BE2C (cell line): ENCODE data around the gene ZDHHC24.

Experiments used
- DNase-seq: peaks from one replicate; pipeline ENCODE4 v3.0.0-alpha.2; 2020
- H3K27me3 ChIP-seq: fragments of 250-450 bp; sonication (Bioruptor Pico); 2 replicates; pipeline ENCODE4 v1.5.1; 2020; ENCODE audit warnings: mild to moderate bottlenecking
- H3K36me3 ChIP-seq: fragments of 250-450 bp; sonication (Bioruptor Pico); 2 replicates; pipeline ENCODE4 v1.5.1; 2020; ENCODE audit warnings: mild to moderate bottlenecking
- H3K4me1 ChIP-seq: fragments of 250-450 bp; sonication (Bioruptor Pico); 2 replicates; pipeline ENCODE4 v1.5.1; 2020
- H3K4me3 ChIP-seq: 2 replicates; pipeline ENCODE4 v1.5.1; 2011; ENCODE audit warnings: low read depth, low read length
- H3K9me3 ChIP-seq: fragments of 250-450 bp; sonication (Bioruptor Pico); 2 replicates; pipeline ENCODE4 v1.5.1; 2020
- CTCF ChIP-seq: IDR thresholded peaks from 2 replicates; pipeline ENCODE4 v1.5.1; 2012; ENCODE audit warnings: mild to moderate bottlenecking, low read depth, low read length

The ZDHHC24 gene

GRCh38 chr11:66539170-66539869, 6.5 kb downstream of the ZDHHC24 start:
- no peak for TF ChIP-seq CTCF
- H3K4me3 ChIP-seq = no peak overlapping the region
- no peaks in the 10 kb centered on the region for H3K27me3 ChIP-seq
- H3K4me1 ChIP-seq = no peaks in the 10 kb centered on the region; the same call in 1 of the 2 replicates
- H3K9me3 ChIP-seq = no peaks in the 10 kb centered on the region
- DNase-seq = no peak
- 0 out of 2 replicates have a peak, but pooled peaks cover 7% of the 10 kb centered on the region for H3K36me3 ChIP-seq

- Histone ChIP-seq H3K4me1 (peaks cover 10% of the 10 kb centered on the region), H3K4me3 (no peak overlapping the region), H3K36me3 (no peaks in the 10 kb centered on the region; the same call in 1 of the 2 replicates), H3K27me3 (no peaks in the 10 kb centered on the region), H3K9me3 (no peaks in the 10 kb centered on the region)
- no peak for TF ChIP-seq CTCF
- DNase-seq = no peak
Measured at GRCh38 chr11:66532784-66533183, 13.1 kb downstream of the ZDHHC24 start.

DNA sequence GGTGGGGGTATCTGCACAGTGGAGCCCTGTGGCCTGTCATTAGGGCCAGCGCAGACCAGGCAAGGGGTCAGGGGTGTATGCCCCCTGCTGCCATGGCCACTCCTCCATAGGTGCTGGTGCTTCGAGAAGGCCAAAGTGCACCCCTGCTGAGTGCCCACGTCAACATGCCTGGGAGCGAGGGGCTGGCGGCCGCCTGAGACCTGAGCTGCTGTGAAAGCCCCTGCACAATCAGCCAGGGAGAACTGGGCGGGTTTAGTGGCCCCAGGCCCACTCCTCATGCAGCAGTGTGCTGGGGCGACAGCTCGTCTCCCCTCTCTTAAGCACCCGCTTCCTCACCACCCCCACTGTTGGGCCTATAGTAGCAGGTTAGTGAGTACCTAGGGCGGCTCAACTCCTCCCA, 14.0 kb downstream of the ZDHHC24 start:
- H3K36me3 ChIP-seq = no peaks in the 10 kb centered on the region; the same call in 1 of the 2 replicates
- H3K4me1 ChIP-seq = peaks cover 10% of the 10 kb centered on the region
- TF ChIP-seq CTCF = no peak
- no peaks in the 10 kb centered on the region for H3K9me3 ChIP-seq
- H3K27me3 ChIP-seq = no peaks in the 10 kb centered on the region
- no peak overlapping the region for H3K4me3 ChIP-seq
- no peak for DNase-seq

- Histone ChIP-seq H3K4me1 (peaks cover 10% of the 10 kb centered on the region), H3K36me3 (no peaks in the 10 kb centered on the region; the same call in 1 of the 2 replicates), H3K27me3 (no peaks in the 10 kb centered on the region), H3K9me3 (no peaks in the 10 kb centered on the region), H3K4me3 (no peak overlapping the region)
- TF ChIP-seq CTCF = no peak
- DNase-seq = no peak
Measured at GRCh38 chr11:66530927-66531709, 14.7 kb downstream of the ZDHHC24 start.

GRCh38 chr11:66529655-66530054, 16.2 kb downstream of the ZDHHC24 start:
- TF ChIP-seq CTCF = no peak

GRCh38 chr11:66529069-66529468, 16.8 kb downstream of the ZDHHC24 start:
- Histone ChIP-seq H3K4me3 (no peak overlapping the region), H3K27me3 (no peaks in the 10 kb centered on the region), H3K36me3 (no peaks in the 10 kb centered on the region; the same call in 1 of the 2 replicates), H3K9me3 (no peaks in the 10 kb centered on the region), H3K4me1 (peaks cover 10% of the 10 kb centered on the region)
- no peak for TF ChIP-seq CTCF
- DNase-seq = no peak

More at GRCh38 chr11:66529655-66530054, 16.2 kb downstream of the ZDHHC24 start:
- H3K36me3 ChIP-seq = no peaks in the 10 kb centered on the region; the same call in 1 of the 2 replicates
- no peak overlapping the region for H3K4me3 ChIP-seq
- H3K9me3 ChIP-seq = no peaks in the 10 kb centered on the region
- DNase-seq = no peak
- no peaks in the 10 kb centered on the region for H3K27me3 ChIP-seq
- peaks cover 10% of the 10 kb centered on the region for H3K4me1 ChIP-seq
